ENCODE data around the gene FANCC. TPM values are rescaled to one million over a fixed set of nuclear protein-coding genes. Genes with fewer than 3 reads are reported as not detected.

The FANCC gene
- polyA plus RNA-seq, 3 donors, result 21.1 to 22.3 (median 22.3) TPM

DNA sequence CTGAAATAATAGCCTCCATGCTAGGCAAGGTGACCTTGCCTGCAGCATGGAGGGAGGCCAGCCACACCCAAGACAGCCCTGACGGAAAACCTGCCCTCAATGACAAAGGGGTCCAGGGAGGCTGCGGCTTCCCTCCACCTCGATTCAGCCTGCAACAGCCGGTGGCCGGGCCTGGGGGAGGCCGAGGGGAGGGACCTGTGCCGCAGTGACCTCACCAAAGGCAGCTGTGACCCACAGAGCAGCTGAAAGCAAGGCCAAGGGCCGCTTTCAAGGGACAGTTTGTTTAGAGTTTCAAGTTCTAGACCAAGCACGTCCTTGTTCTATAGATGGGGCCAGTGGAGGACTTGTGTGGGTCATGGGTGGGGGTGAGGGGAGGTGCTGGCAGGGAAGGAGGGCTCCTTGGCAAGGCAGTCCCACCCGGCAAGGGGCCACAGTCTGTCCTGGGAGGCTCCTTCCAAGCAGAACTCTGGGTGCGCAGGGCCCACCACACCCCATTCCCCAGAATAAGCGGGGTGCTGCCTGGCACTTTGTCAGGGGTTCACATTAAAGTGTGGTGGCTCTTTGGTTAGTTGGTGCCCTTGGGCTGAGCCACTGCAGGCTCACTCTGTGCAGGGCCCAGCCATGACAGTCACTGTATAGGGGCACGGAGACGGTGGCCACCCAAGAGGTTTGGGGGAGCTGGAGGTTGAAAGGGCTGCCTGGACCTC, 226.5 kb downstream of the FANCC start:
- no peak for DNase-seq (ENCODE audit: low read depth in 3 of 3, low spot score in 2 of 3)

DNA sequence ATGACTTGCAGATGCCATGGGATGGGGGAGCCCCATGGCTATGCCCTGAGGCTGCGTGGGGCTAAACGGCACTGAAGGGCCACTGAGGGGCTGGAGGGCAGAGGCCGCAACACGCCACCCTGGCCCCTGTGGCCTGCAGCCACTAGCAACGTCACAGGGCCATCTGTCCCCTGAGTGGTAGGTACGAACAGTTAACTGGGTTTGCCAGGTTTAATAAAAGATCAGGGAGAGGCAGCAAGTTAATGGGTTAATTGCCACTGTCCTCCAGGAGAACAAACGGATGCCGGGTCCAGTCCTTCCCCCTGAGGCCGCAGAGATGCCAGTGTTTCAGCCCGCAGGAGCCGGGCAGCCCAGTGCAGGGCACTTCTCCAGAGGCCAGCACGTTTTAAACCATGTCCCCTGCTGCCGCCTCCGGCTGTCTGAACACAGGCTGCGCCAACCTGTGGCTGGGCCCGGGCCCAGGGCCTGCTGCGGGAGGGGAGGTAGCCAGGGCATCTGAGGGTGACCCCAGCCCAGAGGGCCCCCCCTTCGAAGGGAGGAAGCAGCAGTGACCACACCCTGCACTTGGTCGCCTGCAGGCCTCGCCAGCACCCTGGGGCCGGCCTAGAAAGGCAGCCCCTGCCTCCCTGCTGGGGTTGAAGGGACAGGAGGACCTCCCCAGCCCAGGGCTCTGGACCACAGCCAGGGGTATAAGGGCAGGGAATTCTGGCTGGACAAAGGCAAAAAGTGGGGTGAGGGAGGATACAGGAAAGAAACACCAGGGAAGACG, 227.3 kb downstream of the FANCC start:
- no peak for DNase-seq (ENCODE audit: low read depth in 3 of 3, low spot score in 2 of 3)

DNA sequence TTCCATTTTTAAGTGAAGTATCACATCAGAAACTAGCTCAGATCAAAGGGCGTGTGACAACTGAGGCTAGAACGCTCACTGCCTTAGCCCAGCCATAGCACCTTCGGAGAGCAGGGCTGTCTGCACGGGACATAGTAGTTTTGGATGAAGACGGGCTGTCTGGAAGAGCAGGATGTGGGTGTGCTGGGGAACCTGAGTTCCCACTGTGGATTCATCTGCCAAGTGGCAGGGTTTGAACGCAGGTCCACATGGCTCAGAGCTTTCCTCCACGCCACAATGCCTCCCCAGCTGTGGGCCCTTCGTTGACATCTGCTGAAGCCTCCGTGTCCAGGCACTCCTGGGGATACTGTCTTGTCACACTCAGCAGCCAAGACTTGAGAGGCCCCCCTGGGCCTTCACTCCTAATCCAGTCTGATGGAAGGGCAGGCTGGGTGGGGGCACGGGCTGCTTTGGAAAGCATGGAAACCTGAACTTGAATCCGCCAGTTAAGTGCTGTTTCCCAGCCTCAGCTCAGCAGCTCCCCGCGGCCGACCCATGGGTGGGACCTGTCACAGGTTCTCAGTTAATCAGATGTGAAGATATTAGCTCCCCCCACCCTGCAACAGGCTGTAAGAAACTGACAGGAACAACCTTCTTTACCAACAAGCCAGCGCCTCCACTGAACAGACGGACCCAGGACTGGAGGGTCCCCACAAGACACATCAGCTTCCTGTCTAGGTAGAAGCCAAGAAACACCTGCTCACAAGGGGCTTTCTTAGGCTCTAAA, 228.1 kb downstream of the FANCC start:
- DNase-seq (ENCODE audit: low read depth in 3 of 3, low spot score in 2 of 3), result no peak

DNA sequence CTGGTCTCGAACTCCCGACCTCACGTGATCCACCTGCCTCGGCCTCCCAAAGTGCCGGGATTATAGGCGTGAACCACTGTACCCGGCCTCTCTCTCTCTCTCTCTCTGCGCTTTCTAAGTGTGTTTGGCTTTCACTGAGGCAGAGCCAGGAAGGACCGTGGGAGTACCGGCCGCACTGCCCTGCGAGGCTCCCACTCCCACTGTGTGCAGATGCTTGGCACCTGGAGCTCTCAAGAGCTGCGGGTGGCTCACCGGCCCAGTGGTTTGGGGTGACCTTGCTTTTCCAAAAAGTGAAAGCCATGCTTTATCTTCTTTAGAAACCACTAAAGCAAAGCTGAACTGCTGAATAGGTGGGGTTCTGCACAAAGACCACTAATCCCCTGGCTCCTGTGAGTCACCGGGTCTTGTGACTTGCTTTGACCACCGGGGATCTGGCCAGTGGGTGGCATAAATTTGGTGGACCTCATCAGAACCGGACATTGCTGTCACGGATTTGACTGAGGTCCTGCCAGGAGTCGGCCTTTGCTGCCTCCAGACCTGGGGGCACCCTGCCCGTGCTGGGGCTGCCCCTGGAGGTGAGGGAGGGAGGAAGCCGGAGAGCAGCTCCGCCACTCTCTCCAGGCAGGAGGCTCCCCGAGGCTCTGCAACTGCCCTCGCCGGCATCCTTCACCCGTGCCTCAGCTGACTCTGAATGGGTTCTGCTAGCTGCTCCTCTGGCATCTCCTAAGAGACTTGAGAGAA, 228.9 kb downstream of the FANCC start:
- no peak for DNase-seq (ENCODE audit: low read depth in 3 of 3, low spot score in 2 of 3)

DNA sequence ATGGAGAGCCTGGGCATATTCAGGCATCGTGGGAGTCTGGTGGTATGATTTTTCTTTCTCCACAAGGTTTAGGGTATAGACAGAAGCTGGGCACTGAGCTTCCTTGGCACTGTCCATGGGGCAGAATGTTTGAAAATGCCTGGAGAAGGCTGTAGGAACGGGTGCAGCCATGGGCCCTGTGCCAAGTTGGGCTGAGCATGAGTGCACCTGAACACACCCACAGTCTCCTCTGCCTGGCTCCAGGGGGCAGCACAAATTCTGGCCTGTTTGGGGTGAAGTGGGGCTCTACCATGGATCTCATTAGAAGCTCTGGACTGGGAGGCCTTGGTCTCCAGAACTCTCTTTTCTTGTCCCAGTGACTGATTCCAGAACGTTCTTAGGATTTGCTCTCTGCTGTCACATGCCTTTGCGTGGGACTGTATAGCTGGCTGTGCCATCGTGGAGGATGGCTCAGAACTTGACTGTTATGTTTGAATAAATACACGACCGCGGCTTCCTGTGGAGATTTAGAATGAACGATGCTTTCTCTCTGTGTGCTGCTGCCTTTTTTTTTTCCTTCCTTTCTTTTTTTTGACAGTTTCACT, 229.8 kb downstream of the FANCC start:
- DNase-seq (ENCODE audit: low read depth in 3 of 3, low spot score in 2 of 3), result no peak

DNA sequence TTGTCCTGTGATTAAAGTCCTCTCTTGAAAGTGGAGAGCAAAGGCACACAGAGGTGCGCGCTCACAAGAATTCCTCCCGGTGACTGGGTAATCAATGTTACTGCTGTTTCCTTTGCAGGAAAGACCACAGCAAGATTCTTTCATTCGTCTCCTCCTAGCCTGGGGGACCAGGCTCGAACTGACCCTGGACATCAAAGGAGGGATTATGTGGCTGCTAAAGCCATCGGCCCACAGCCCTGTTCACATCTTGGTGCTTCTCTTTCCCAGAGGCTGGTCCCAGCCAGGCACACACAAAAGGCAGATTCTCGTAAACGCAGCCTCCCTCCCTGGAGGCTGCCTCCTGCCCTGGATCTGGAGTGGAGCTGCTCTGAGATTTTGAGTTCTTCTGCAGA, 230.9 kb downstream of the FANCC start:
- no peak for DNase-seq (ENCODE audit: low read depth in 3 of 3, low spot score in 2 of 3)

DNA sequence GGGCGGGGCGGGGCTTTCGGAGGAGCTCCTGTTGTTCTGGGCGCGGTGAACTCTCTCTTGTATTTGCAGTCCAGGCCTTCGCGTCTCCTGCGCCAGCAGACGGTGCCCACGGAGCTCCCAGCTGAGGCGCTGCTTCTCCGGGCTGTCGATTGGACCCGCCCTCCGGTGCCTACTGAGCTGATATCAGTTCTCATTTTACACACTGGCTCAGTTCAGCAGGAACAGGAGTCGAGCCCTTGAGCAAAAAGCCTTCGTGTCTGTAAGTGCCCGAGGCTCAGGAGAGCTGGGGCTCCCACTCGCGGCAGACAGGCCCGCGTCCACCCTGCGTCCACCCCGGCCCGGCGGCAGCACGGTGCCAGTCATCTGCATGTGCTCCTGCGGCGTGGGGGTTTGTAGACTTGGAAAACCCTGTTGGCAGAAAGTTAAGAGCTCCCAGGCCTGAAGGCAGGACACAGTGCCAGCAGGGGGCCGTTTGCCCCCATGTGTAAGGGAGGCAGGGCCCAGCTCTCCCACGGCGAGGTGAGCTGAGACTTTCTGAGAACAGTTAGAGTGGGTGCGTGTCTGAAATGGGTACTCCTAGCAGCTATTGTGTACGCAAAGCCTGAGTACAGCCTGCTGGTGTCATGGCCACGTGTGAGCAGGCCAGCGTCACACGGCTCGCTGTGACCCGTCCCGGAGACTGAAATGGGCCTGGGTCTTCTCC, 231.5 kb downstream of the FANCC start:
- DNase-seq (ENCODE audit: low read depth in 3 of 3, low spot score in 2 of 3), result no peak

DNA sequence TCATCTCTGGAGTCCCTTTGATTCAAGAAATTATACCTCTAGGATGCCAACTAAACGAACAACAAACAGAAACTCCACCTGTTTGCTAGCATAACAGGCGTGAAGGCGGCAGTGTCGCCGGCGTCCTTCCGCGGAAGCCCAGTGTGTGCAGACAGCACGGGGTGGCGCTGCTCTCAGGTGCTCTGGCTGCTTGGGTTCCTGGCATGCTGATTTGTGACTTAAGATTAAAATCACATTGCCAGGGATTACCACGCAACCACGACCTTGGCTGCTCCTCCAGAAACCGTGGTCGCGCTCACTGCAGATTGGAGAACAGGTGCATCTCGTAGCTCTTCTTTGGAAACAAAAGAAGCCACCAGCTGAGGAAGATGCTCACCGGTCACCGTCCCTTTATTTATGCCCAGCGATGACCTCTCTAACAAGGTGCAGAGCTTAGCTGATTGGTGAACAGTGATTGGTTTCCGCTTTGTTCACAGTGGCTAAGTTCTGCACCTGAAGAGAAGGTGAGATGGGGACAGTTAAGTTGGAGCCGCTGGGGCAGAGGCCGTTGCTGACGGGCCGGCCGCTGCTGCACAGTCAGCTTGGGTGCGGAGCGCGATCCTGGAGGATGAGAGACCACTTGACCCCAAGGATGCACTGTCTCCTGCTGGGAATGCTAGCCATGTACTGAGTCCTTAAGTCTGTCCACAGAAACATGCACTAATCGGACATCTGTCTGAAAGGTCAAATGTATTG, 232.3 kb downstream of the FANCC start:
- DNase-seq (ENCODE audit: low read depth in 3 of 3, low spot score in 2 of 3), result no peak

DNA sequence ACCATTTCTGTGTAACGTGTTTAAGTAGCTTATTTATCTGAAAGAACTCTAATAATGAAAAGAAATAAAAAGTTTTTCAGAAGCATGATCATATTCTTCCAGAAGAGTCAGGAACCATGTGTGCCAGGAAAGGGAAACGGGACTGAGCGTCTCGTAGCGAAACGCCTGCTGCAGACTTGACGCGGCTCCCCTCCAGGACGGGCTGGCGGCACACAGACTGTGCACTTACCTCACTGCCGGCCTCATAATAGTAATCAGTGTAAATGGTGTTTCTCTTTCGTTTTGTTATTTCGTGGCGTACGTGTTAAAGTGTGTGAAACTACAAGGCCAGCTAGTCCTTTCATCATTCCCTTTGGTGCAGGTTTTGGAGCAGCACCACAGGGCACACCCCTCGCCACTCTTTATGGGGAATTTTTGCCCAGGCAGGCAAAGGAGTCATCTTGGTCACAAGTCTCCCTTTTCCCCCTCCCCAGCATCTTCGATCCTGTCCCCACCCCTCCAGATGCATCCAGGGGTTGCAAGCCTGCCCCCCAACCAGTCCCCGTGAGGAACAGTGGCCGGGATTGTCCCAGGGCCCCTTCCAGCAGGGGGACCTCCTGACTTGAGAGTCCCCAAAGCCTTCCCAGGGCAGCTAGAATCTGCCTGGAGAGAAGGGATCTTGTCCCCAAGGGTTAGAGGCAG, 233.1 kb downstream of the FANCC start:
- DNase-seq (ENCODE audit: low read depth in 3 of 3, low spot score in 2 of 3), result no peak

DNA sequence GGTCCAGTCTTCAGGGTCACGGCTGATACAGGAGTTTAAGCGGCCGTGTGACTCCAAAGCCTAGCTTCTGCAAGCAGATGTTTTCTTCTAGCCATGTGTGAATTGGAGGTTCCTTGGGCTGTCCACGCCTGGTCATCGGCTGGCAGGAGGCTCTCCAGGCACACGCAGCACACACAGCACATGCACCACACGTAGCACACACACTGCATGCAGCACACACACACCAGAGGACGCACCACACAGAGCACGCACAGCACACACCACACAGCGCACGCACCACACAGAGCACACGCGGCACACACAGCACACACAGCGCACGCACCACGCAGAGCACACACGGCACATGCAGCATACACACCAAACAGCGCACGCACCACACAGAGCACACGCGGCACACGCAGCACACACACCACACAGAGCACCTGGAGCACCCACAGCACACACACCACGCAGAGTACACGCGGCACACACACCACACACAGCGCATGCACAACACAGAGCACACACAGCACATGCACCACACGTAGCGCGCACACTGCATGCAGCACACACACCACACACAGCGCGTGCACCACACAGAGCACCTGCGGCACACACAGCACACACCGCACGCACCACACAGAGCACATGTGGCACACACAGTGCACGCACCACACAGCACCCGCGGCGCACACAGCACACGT, 234.3 kb downstream of the FANCC start:
- no peak for DNase-seq (ENCODE audit: low read depth in 3 of 3, low spot score in 2 of 3)

DNA sequence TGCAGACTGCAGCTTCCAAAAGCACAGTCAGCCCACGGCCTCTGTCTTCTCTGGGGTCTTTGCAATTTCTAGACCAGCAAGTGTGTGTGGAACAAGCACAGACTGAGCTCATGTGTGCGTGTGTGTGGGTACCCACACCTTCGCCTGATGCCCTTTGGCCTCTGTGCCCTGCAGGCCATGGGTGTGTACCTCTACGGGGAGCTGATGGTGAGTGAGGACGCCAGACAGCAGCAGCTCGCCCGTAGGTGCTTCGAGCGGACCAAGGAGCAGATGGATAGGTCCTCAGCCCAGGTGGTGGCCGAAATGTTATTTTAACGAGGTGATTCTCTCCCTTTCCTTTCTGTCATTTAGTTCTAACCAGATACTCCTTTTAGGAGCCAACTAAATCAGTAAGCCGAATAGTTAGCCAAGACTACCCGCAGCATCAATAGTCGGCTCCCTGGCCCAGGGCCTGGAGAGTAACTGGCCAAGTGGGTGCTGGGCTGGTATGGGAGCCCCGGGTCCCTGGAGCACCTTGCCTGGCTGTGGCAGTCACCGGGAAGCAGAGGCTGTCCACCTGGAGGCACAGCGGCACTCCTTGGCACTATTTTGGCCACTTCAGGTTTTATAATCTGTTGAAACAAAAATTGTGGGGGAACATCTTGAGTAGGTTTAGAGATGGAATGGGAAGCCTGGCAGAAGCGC, 235.0 kb downstream of the FANCC start:
- no peak for DNase-seq (ENCODE audit: low read depth in 3 of 3, low spot score in 2 of 3)

DNA sequence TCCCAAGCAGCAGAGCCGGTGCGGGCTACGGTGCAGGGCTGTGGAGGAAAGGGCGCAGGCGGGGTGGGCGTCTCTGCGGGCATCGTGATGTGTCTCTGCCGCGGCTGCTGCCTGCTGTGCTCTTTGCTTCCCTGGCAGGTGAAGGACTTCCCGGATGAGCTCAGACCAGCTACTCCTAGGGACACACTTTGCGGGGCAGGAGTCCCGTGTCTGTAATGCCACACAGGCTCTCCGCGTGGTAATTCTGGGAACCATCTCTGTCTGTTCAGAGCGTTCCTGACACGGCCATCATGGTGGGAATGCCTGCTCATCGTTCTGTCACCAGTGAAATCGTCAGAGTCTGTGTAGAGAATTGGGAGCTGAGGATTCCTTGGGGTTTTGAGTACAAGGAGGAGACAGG, 235.5 kb downstream of the FANCC start:
- no peak for DNase-seq (ENCODE audit: low read depth in 3 of 3, low spot score in 2 of 3)

DNA sequence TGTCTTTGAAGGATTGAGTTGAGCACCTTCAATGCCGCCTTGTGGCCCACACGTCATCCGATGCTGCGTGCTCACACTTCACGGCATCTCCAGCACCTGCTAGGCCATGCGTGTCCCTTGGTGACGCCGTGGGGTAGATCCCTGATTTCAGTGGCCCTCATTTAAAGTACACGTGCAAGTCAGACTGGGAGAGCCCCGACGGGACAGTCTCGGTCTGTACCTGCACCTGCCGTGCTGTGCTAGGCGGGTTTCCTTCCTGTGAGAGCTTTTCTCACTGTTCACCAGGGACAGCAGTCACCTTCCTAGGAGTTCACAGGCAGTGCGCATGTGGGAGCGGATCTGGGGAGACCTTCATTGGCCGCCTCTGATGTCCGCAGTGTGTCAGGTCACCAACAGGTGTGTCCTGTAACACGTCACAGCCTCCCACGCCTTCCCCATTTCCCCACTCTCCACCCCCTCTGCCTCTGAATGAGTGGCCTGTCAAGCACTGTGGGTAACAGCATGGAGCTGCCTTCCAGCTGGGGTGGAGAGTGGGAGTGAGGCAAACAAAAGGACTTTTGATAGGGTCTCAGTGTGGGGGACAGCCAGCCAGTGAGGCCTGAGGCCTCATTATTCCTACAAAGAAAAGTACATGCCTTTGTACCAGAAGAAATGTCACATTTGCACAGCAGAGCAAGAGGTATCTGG, 236.4 kb downstream of the FANCC start:
- DNase-seq (ENCODE audit: low read depth in 3 of 3, low spot score in 2 of 3), result no peak

DNA sequence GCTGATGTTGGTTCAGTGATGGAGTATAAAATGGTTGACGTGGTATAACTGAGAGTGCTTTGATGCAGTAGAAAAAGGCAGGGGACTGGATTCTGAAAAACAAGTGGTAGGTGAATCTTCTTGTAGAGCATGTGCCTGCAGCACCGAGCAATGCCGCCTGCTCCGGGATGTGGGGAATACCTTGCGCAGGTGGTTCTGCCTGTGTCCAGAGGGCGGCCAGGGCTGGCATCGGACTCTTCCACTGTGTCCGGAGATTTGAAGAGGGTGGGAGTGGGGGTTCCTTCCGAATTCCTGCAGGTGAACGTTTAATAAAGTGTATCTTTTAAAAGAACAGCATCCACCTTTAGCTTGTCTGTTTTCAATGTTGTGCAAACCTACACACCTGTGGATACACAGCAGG, 238.0 kb downstream of the FANCC start:
- no peak for DNase-seq (ENCODE audit: low read depth in 3 of 3, low spot score in 2 of 3)

DNA sequence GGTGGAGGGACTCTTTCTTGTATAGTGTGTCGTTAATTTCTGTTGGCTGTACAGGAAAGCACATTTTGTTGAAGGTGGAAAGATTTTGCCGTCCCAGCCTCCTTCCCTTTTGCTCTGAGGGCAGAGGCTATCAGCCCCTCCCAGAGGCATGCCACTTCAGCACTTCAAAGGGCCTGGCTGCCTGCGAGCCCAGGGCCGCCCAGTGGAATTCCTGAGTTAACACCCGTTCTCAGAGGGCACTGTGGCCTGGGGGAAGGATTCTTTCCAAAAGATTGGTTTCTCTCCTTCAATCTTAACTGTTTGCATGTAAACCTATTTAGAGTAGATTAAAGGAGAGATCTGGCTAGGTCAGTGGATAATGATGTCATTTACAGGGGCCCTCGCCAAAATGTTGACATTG, 238.6 kb downstream of the FANCC start:
- no peak for DNase-seq (ENCODE audit: low read depth in 3 of 3, low spot score in 2 of 3)

DNA sequence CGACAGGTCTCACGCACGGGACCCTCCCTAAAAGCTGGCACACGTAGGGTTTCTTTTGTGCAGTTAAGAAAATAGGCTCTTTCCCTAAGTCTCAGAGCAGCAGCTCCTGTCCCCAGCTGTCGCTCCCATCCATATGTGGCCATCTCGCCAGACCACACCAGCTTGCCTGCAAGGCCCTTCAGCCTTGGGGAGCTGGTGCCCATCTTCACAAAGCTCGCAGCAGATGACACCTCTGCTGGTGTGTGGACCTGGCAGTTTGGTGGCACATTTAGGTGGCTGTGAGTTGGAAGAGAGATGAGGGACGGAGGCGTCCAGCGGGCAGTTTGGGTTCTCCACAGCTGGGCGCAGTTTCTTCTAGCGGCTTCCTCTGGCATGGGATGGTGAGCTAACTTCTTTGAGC, 239.0 kb downstream of the FANCC start:
- no peak for DNase-seq (ENCODE audit: low read depth in 3 of 3, low spot score in 2 of 3)

DNA sequence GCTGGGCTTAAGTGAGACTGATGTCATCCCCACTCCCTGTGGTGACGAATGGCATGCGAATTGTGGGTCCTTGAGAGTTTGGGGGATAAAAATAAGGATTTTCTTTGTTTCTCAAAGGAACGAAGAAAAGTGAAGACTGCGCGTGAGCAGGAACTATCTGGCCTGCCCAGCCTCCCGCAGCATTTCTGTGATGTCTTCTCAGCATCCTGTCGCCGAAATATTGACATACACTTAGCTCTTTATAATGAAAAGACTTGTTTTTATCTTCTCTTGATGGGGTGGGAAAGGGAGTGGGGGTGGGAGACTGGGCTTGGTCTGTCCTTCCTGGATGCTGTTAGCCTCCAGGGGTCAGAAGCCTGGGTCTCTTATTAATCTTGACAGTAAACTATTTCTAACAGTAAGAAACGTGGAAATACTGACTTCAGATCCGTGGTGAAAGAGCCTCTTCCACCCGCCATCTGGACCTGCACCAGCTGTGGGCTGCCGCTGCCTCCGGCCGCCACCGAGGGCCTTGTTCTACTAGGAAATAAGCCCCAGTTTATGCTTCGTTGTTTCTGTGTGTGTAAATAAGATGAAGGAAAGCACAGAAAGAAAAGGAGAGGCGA, 239.6 kb downstream of the FANCC start:
- DNase-seq (ENCODE audit: low read depth in 3 of 3, low spot score in 2 of 3), result no peak

Measured in right renal cortex interstitium (tissue), 3 donors.